Measurements from ENCODE around the gene NPAS1. TPM values are rescaled to one million over a fixed set of nuclear protein-coding genes. Genes with fewer than 3 reads are reported as not detected.

Gene NPAS1
- total RNA-seq, 2 experiments from 2014 or later = 3.4 to 8.4 TPM

DNA sequence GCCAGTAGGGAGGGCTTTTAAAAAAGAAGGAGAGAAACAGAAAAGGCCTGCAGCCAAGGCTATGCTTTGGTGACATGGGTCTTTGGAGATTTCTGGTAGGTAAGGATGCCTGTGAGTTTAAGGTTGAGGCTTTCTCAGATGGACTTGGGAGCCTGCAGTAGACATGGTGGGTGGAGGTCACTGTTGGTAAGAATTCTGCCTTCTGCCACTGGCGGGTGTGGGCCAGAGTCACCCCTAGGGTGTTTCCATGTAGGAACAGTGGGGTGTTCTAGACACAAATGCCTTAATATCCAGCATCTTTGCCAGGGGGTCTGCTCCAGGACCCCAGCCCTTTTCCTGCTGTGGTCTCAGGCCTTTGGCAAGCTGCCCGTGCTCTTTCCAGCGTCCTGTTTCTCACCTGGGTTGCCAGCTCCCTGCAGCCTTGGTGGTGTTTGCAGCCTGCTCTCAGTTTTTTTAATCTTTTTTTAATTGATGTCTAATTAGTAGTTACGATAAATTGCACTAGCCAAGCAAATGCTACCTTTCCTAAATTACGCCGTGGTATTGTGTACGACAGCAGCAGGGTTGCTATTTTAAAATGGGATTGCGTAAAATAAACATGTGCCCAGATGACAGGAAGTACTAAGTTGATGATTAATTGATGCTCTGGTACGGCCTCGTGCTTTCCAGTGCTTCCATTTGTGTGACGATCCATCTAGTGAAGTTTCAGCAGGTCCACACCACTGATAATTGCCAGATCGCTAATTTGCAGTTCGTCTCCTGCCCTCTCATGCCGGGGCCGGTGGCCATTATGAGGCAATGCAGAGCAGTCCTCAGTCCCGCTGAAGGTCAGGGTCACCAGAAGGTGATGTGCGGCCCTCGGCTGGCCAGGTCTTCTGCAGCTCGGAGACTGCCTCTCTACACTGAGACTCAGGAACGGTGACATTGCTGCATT, 35.3 kb upstream of the NPAS1 start:
- Histone ChIP-seq H3K4me3 (ENCODE audit: low read depth, low read length, poor library complexity, severe bottlenecking) (no peak overlapping the region), H3K79me2 (ENCODE audit: insufficient read depth, low read depth, low read length) (no peaks in the 10 kb centered on the region), H4K20me1 (ENCODE audit: insufficient read depth, low read length) (no peaks in the 10 kb centered on the region), H3K9me3 (ENCODE audit: low read length) (no peaks in the 10 kb centered on the region), H3K4me1 (ENCODE audit: insufficient read depth, low read length, poor library complexity, severe bottlenecking) (no peaks in the 10 kb centered on the region), H3K4me2 (ENCODE audit: low read length) (no peak overlapping the region), H3K27ac (ENCODE audit: low read depth, low read length, poor library complexity, severe bottlenecking) (no peak overlapping the region), H3K9me2 (ENCODE audit: insufficient read depth, low read length) (no peaks in the 10 kb centered on the region), H2AFZ (ENCODE audit: low read length) (no peak overlapping the region), H3K36me3 (ENCODE audit: insufficient read depth, low read length) (peaks cover under 1% of the 10 kb centered on the region; the same call in 1 of the 2 replicates)
- no peak for DNase-seq (ENCODE audit: low spot score)
- TF ChIP-seq CTCF (conservative IDR thresholded peaks at IDR 0.05; ENCODE audit: low read length) = no peak
- TF ChIP-seq EZH2phosphoT487 (IDR thresholded peaks at IDR 0.05; ENCODE audit: borderline replicate concordance, low read depth, low read length) = no peak
- no TSS peak for BruUV-seq (replicated peaks)
- intact Hi-C loops (cut with micrococcal nuclease; ENCODE audit: unreplicated experiment) = no loop called here
- ChIA-PET POLR2A (no interaction called here), CTCF (ENCODE audit: unreplicated experiment) (no interaction called here)

DNA sequence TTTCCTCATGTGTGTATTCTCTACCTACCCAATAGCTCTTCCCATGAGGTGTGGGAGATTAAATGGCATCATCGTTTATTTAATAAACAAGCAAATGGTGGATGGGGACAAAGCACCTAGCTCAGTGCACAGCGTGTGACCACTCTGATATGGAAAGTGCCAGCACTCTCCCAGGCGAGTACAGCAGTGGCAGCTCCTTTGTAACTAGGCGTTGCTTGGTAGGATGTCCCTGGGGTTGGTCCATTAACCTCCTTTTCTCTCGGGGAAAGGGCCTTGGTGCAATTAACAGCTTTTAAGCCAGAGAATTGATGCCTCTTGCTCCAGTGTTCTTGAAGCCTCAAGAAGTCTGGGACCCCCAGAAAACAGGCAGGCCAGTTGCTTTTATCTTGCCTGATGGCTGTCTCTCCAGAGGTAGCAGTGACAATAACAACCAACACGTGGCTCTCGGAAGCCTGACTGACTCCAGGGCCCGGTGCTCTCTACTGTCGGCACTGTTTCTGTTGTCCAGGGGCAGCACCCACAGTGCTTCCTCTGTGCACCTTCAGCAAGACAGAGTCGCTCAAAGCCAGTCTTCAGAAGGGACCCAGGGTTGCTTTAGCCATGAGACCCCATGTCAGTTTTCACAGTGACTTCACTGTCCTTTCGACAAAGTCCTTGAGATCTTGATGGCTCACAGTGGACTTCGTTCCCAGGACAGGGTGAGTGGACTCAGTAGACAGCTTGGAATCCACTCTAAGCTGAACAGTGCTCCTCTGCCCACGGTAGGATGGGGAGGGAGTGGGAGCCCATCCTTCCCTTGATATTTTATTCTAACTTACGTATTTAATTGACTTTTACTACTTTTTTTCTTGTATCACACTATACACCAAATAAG, 33.9 kb upstream of the NPAS1 start:
- no peak for TF ChIP-seq EZH2phosphoT487 (IDR thresholded peaks at IDR 0.05; ENCODE audit: borderline replicate concordance, low read depth, low read length)
- TF ChIP-seq CTCF (conservative IDR thresholded peaks at IDR 0.05; ENCODE audit: low read length) = no peak
- no peak overlapping the region for H3K4me2 ChIP-seq (ENCODE audit: low read length)
- peaks cover 4% of the 10 kb centered on the region for H3K4me1 ChIP-seq (ENCODE audit: insufficient read depth, low read length, poor library complexity, severe bottlenecking)
- BruUV-seq (replicated peaks) = no TSS peak
- CTCF ChIA-PET (ENCODE audit: unreplicated experiment) = no interaction called here
- no peaks in the 10 kb centered on the region for H3K9me3 ChIP-seq (ENCODE audit: low read length)
- no peaks in the 10 kb centered on the region for H4K20me1 ChIP-seq (ENCODE audit: insufficient read depth, low read length)
- intact Hi-C loops (cut with micrococcal nuclease; ENCODE audit: unreplicated experiment) = no loop called here
- H3K27ac ChIP-seq (ENCODE audit: low read depth, low read length, poor library complexity, severe bottlenecking) = no peak overlapping the region
- no peak for DNase-seq (ENCODE audit: low spot score)
- no peaks in the 10 kb centered on the region for H3K9me2 ChIP-seq (ENCODE audit: insufficient read depth, low read length)
- no peak overlapping the region for H2AFZ ChIP-seq (ENCODE audit: low read length)
- POLR2A ChIA-PET = interaction anchor here (0.6 to 0.8 kb wide), 2 partner anchors 89 to 113 kb away, joined by 3 read pairs; no protein-coding TSS in a partner anchor
- H3K4me3 ChIP-seq (ENCODE audit: low read depth, low read length, poor library complexity, severe bottlenecking) = no peak overlapping the region
- no peaks in the 10 kb centered on the region for H3K79me2 ChIP-seq (ENCODE audit: insufficient read depth, low read depth, low read length)
- peaks cover 14% of the 10 kb centered on the region; the same call in 1 of the 2 replicates for H3K36me3 ChIP-seq (ENCODE audit: insufficient read depth, low read length)

Measured in OCI-LY7 (cell line).